C4-2B (cell line): ENCODE measurements around the gene PPP2R5C.

Experiments
- CTCF ChIP-seq: fragments of 450-650 bp; conservative IDR thresholded peaks from 2 replicates; pipeline ENCODE4 v1.5.1; 2017; ENCODE audit warnings: mild to moderate bottlenecking
- ZFX ChIP-seq: fragments of 450-650 bp; IDR thresholded peaks from 2 replicates; pipeline ENCODE4 v1.6.1; 2017

GRCh38 chr14:101861464-101861863 lies 100.0 kb downstream of the PPP2R5C start:
- TF ChIP-seq CTCF (no peak), ZFX (no peak)
